Measurements from ENCODE around the gene NTHL1. TPM values are rescaled to one million over a fixed set of nuclear protein-coding genes. Genes with fewer than 3 reads are reported as not detected.

Gene NTHL1
- total and polyA plus RNA-seq, 2 of the 8 experiments (the other 6 are each of a cell fraction or from before 2014, with no cell fraction given) = 70.9 to 150 TPM

GRCh38 chr16:2088759-2089358 is 41.2 kb upstream of the NTHL1 start:
- no peak overlapping the region for H2AFZ ChIP-seq (ENCODE audit: low read length)
- DNase-seq (ENCODE audit: low read depth in 1 of 2, low spot score in 2 of 2) (no peak), FAIRE-seq (no peak)
- H3K79me2 ChIP-seq (ENCODE audit: control insufficient read depth in 1 of 2, insufficient read depth in 2 of 2, low read length in 2 of 2) = no peaks in the 10 kb centered on the region
- H2BK120ac ChIP-seq (replicated peaks; ENCODE audit: low read depth, low read length) = no peak overlapping the region
- ChIA-PET POLR2A (ENCODE audit: partially characterized antibody) (interaction anchor here (0.8 to 6.9 kb wide), 5 partner anchors 10 to 92 kb away, joined by 4 to 50 read pairs (median 4); partner anchors contain the start of gene TRAF7), CTCF (ENCODE audit: partially characterized antibody) (interaction anchor here (0.8 to 2.4 kb wide), 4 partner anchors 63 to 85 kb away, joined by 3 to 9 read pairs (median 4); no protein-coding TSS in a partner anchor)
- no peaks in the 10 kb centered on the region for H3K9me3 ChIP-seq (ENCODE audit: insufficient read depth in 2 of 2, low read depth in 1 of 2, low read length in 1 of 2)
- H2BK20ac ChIP-seq (ENCODE audit: low read length) = no peak overlapping the region
- no peak overlapping the region for H3K18ac ChIP-seq (ENCODE audit: extremely low read depth, low read length)
- peaks cover 0 to 24% (median 0%) of the 10 kb centered on the region in 4 experiments; a peak in 4 of 8 replicates for H3K36me3 ChIP-seq (ENCODE audit: control insufficient read depth in 2 of 4, insufficient read depth in 4 of 4, low read length in 3 of 4)
- H3K4me3 ChIP-seq (ENCODE audit: extremely low read depth in 1 of 4, insufficient read depth in 2 of 4, low read depth in 3 of 4, low read length in 4 of 4) = no peak overlapping the region
- H3K14ac ChIP-seq (ENCODE audit: insufficient read length) = no peak overlapping the region
- no peaks in the 10 kb centered on the region for H3K27me3 ChIP-seq (replicated peaks in 1 of 4; ENCODE audit: control insufficient read depth in 3 of 4, extremely low read depth in 1 of 4, insufficient read depth in 3 of 4, low read length in 3 of 4)
- no peak overlapping the region for H4K91ac ChIP-seq (replicated peaks; ENCODE audit: insufficient read length, low read length)
- H3K4ac ChIP-seq (replicated peaks; ENCODE audit: insufficient read length, low read depth, low read length) = no peak overlapping the region
- H3K4me1 ChIP-seq (replicated peaks in 1 of 4; ENCODE audit: control insufficient read depth in 3 of 4, insufficient read depth in 4 of 4, low read length in 3 of 4) = peaks cover 0 to 12% (median 9%) of the 10 kb centered on the region in 4 experiments; a peak in 5 of 7 replicates
- no peak overlapping the region for H4K5ac ChIP-seq (ENCODE audit: insufficient read length, low read depth, low read length)
- no peak overlapping the region for H4K8ac ChIP-seq (ENCODE audit: extremely low read depth, insufficient read depth, low read length)
- H3K4me2 ChIP-seq (ENCODE audit: insufficient read depth in 1 of 2, low read depth in 2 of 2, low read length in 2 of 2) = no peak overlapping the region
- TF ChIP-seq CREB1 (IDR thresholded peaks at IDR 0.05) (no peak), KDM5A (IDR thresholded peaks at IDR 0.05; ENCODE audit: low read length) (no peak), RXRA (IDR thresholded peaks at IDR 0.05; ENCODE audit: insufficient read depth, low read depth, low read length) (no peak), TCF12 (IDR thresholded peaks at IDR 0.05; ENCODE audit: low read depth, low read length) (no peak), TEAD4 (IDR thresholded peaks at IDR 0.05; ENCODE audit: low read depth, low read length) (no peak), SP2 (IDR thresholded peaks at IDR 0.05; ENCODE audit: low read length) (no peak)
- H2BK15ac ChIP-seq (ENCODE audit: low read length) = no peak overlapping the region
- H3K27ac ChIP-seq (ENCODE audit: low read depth, low read length) = no peak overlapping the region
- WGBS, 2 experiments (ENCODE audit: extremely low coverage in 1 of 2, insufficient coverage in 1 of 2, insufficient read length in 1 of 2, insufficient replicate concordance in 2 of 2, low coverage in 1 of 2, low lambda C conversion rate in 2 of 2, missing lambda C conversion rate in 1 of 2) = 94% methylated on average over 19 of the region's 20 CpGs; no CpG with 5 or more reads in 1 of the 2 experiments
- H3K23me2 ChIP-seq (ENCODE audit: low read depth, low read length) = peaks cover 6% of the 10 kb centered on the region; the same call in 1 of the 2 replicates
- peaks cover 8 to 16% of the 10 kb centered on the region in 2 experiments for H4K20me1 ChIP-seq (replicated peaks in 1 of 2; ENCODE audit: control insufficient read depth in 1 of 2, insufficient read depth in 2 of 2, low read length in 2 of 2)
- no peak overlapping the region for H2AK5ac ChIP-seq (ENCODE audit: low read depth, low read length)
- no peaks in the 10 kb centered on the region for H3K79me1 ChIP-seq (ENCODE audit: low read depth, low read length)
- no peak overlapping the region for H2BK5ac ChIP-seq (ENCODE audit: low read depth, low read length)
- H3K9ac ChIP-seq (replicated peaks in 1 of 4; ENCODE audit: extremely low read depth in 1 of 4, low read depth in 3 of 4, low read length in 3 of 4) = no peak overlapping the region
- H3K56ac ChIP-seq (replicated peaks; ENCODE audit: insufficient read length, low read depth, low read length) = no peak overlapping the region
- no peak overlapping the region for H3K23ac ChIP-seq (ENCODE audit: insufficient read length)
- no peak overlapping the region for H2BK12ac ChIP-seq (ENCODE audit: low read depth, low read length)

Measured in H1 (cell line).